Right lobe of liver (tissue), 4 donors: Measurements from ENCODE around the gene CALCOCO2.

Source experiments
- POLR2A ChIP-seq: fragments of 450-650 bp; IDR thresholded peaks from one replicate; pipeline ENCODE4 v1.6.1; 2017; ENCODE audit warnings: antibody characterized with exemption, mild to moderate bottlenecking
- TF ChIP-seq, protein P1 (sequence below), 4 donors: fragments of 200-600 bp in 3 of 4; fragments of 450-650 bp in 1 of 4; IDR thresholded peaks; one replicate each; pipeline versions ENCODE4 v1.5.1 to v1.8.0; 2016 to 2022; ENCODE audit warnings: antibody characterized with exemption in 4 of 4, mild to moderate bottlenecking in 2 of 4
- donor health status: DM: no; HTN: no; CAD: no.
- donor health status: DM: no; HTN: no; CAD: no.
- donor health status: DM: no; HTN: yes; CAD: no.

DNA sequence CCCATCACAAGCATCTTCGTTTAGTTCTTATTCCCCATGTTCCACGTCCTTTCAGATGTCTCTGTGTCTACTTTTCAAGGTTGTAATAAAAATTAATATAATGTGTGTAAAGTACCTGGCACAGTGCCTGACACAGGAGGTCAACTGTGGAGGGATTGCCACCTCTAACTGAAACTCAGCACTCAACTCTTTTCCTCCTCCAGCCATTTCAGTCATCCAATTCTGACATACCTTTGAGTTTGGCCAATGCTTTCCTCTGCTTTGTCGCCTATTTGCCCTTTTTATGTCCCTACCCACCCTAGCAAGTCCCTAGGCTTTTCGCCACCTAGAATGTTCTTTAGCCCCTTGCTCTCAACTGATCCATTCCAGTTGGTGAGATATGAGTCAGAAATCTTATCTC, 78.9 kb downstream of the CALCOCO2 start:
- TF ChIP-seq, protein P1, sequence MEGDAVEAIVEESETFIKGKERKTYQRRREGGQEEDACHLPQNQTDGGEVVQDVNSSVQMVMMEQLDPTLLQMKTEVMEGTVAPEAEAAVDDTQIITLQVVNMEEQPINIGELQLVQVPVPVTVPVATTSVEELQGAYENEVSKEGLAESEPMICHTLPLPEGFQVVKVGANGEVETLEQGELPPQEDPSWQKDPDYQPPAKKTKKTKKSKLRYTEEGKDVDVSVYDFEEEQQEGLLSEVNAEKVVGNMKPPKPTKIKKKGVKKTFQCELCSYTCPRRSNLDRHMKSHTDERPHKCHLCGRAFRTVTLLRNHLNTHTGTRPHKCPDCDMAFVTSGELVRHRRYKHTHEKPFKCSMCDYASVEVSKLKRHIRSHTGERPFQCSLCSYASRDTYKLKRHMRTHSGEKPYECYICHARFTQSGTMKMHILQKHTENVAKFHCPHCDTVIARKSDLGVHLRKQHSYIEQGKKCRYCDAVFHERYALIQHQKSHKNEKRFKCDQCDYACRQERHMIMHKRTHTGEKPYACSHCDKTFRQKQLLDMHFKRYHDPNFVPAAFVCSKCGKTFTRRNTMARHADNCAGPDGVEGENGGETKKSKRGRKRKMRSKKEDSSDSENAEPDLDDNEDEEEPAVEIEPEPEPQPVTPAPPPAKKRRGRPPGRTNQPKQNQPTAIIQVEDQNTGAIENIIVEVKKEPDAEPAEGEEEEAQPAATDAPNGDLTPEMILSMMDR (IDR thresholded peaks at IDR 0.05): no peak
- no peak for TF ChIP-seq POLR2A
